Measurements from ENCODE around the gene GABRB1.

DNA sequence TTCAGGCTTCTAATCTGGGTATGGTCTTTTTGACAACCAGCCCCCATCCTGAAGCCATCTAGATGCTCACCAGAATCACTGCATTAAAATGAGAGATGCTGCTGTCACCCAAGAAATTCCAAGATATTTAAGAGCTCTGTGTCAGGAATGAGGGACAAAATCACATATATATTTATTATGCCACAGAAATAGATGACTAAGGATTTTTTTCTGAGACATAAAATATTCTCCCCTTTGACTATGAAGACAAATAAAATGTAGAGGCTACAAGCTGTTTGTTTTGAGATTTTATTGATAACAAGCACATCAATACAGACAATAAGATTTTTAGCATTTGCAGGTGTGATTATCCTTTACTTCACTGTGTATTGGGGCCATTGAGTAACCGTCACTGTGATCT, 354.8 kb downstream of the GABRB1 start:
- TF ChIP-seq CTCF (conservative IDR thresholded peaks at IDR 0.05; ENCODE audit: low read length), result no peak
- TF ChIP-seq EZH2phosphoT487 (IDR thresholded peaks at IDR 0.05; ENCODE audit: borderline replicate concordance, low read depth, low read length), result no peak
